ENCODE data around the gene CD244.

DNA sequence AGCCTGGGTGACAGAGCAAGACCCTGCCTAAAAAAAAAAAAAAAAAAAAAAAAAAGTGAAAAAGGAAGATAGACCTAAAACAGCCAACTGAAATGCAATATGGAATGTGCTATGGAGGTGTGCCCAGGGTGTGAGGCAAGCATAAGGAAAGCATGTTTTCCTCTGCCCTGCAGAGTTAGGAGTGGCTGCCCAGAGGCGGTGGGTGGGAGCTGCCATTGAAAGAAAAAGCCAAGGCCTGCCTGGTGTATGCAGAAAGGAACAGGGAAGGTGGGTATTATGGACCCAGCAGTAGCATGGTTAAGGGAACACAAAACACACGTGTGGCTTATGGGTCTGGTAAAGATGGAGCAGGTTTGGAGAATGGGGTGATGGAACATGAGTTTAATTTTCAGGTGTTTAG, 8.9 kb downstream of the CD244 start:
- TF ChIP-seq, protein P1, sequence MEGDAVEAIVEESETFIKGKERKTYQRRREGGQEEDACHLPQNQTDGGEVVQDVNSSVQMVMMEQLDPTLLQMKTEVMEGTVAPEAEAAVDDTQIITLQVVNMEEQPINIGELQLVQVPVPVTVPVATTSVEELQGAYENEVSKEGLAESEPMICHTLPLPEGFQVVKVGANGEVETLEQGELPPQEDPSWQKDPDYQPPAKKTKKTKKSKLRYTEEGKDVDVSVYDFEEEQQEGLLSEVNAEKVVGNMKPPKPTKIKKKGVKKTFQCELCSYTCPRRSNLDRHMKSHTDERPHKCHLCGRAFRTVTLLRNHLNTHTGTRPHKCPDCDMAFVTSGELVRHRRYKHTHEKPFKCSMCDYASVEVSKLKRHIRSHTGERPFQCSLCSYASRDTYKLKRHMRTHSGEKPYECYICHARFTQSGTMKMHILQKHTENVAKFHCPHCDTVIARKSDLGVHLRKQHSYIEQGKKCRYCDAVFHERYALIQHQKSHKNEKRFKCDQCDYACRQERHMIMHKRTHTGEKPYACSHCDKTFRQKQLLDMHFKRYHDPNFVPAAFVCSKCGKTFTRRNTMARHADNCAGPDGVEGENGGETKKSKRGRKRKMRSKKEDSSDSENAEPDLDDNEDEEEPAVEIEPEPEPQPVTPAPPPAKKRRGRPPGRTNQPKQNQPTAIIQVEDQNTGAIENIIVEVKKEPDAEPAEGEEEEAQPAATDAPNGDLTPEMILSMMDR (IDR thresholded peaks at IDR 0.05; ENCODE audit: extremely low read depth in 1 of 2, insufficient read depth in 1 of 2, low read depth in 1 of 2, low read length in 2 of 2), result no peak
- TF ChIP-seq POLR2AphosphoS5 (IDR thresholded peaks at IDR 0.05; ENCODE audit: insufficient read depth, low read depth, low read length) (no peak), POLR2A (IDR thresholded peaks at IDR 0.05; ENCODE audit: low read depth, low read length) (no peak), GATA2 (IDR thresholded peaks at IDR 0.05; ENCODE audit: insufficient read depth, insufficient read length, low read depth, low read length) (no peak), EZH2 (IDR thresholded peaks at IDR 0.05; ENCODE audit: borderline replicate concordance, low read depth, low read length, severe bottlenecking) (no peak), MAX (IDR thresholded peaks at IDR 0.05; ENCODE audit: insufficient read depth, insufficient read length) (no peak), JUN (IDR thresholded peaks at IDR 0.05; ENCODE audit: borderline replicate concordance, insufficient read depth, insufficient read length, low read depth) (no peak), MYC (IDR thresholded peaks at IDR 0.05; ENCODE audit: low read depth, low read length) (no peak)

Measured in endothelial cell of umbilical vein (primary cell).